Natural killer cell (primary cell): ENCODE results near the gene PAX2. TPM values are rescaled to one million over a fixed set of nuclear protein-coding genes. Genes with fewer than 3 reads are reported as not detected.

Experiments
- ATAC-seq, 3 donors: fragments of 150-1000 bp in 2 of 3; fragments of 200-7000 bp in 1 of 3; cut with Tn5 transposase; 1 replicate in 1 of 3; 2 replicates in 2 of 3; pipeline ENCODE4 v1.10.0; 2021; ENCODE audit warnings: mild to moderate bottlenecking in 2 of 3, moderate library complexity in 2 of 3
- DNase-seq, 2 donors: peaks; one replicate each; pipeline versions ENCODE4 v3.0.0 to v3.0.0-alpha.2; 2013 to 2021; ENCODE audit warnings: mixed read lengths in 1 of 2
- H3K27ac ChIP-seq: one replicate; pipeline ENCODE4 v1.5.1; 2013; ENCODE audit warnings: mild to moderate bottlenecking, low read length
- H3K27me3 ChIP-seq: one replicate; pipeline ENCODE4 v1.6.1; 2013; ENCODE audit warnings: low read length; ENCODE audit not compliant: control insufficient read depth, insufficient read depth
- H3K36me3 ChIP-seq: one replicate; pipeline ENCODE4 v1.6.1; 2013; ENCODE audit warnings: low read length; ENCODE audit not compliant: control insufficient read depth, insufficient read depth
- H3K4me1 ChIP-seq: one replicate; pipeline ENCODE4 v1.6.1; 2013; ENCODE audit warnings: low read length; ENCODE audit not compliant: control insufficient read depth, insufficient read depth
- H3K4me3 ChIP-seq: one replicate; pipeline ENCODE4 v1.5.1; 2013; ENCODE audit warnings: low read length
- H3K9me3 ChIP-seq: one replicate; pipeline ENCODE4 v1.6.1; 2013; ENCODE audit warnings: low read length; ENCODE audit not compliant: control insufficient read depth, insufficient read depth
- H3K27ac Mint-ChIP-seq, 2 donors: one replicate each; pipeline ENCODE4 v1.8.0; 2022; ENCODE audit warnings: mild to moderate bottlenecking in 2 of 2, mixed read lengths in 2 of 2, moderate library complexity in 1 of 2
- H3K27me3 Mint-ChIP-seq, 2 donors: one replicate each; pipeline ENCODE4 v1.8.0; 2022; ENCODE audit warnings: low read depth in 2 of 2, mixed read lengths in 2 of 2
- H3K36me3 Mint-ChIP-seq: one replicate; pipeline ENCODE4 v1.8.0; 2022; ENCODE audit warnings: mixed read lengths
- H3K4me1 Mint-ChIP-seq, 2 donors: one replicate each; pipeline ENCODE4 v1.8.0; 2022; ENCODE audit warnings: mixed read lengths in 2 of 2
- H3K4me3 Mint-ChIP-seq: one replicate; pipeline ENCODE4 v1.8.0; 2022; ENCODE audit warnings: mild to moderate bottlenecking, moderate library complexity, mixed read lengths
- H3K9me3 Mint-ChIP-seq, 2 donors: one replicate each; pipeline ENCODE4 v1.8.0; 2022; ENCODE audit warnings: mixed read lengths in 2 of 2
- CTCF ChIP-seq: fragments of 200-600 bp; IDR thresholded peaks from one replicate; pipeline ENCODE4 v1.8.0; 2022; ENCODE audit warnings: antibody characterized with exemption
- WGBS: methylation state at CpG from one replicate; pipeline ENCODE4 v1.1.7; 2013; ENCODE audit warnings: missing lambda C conversion rate; ENCODE audit not compliant: insufficient coverage; 5-methylcytosine and 5-hydroxymethylcytosine counted together
- intact Hi-C: fragments of 100-400 bp; cut with micrococcal nuclease; formaldehyde crosslinking; loops from one replicate; pipeline ENCODE4 v1.14.2; 2022
- total RNA-seq, 4 donors: library from RNA; stranded (reverse); fragments of 120-200 nt in 1 of 4; gene quantifications; one replicate each; pipeline versions ENCODE4 v1.2.3 to v1.2.4, GENCODE V29; 2013 to 2022

The PAX2 gene
- total RNA-seq, 3 donors from 2014 or later (not counting 1 experiment from before 2014, with no cell fraction given), result not detected

- no peak for TF ChIP-seq CTCF
- Mint-ChIP-seq H3K4me3 (no peak overlapping the region), H3K9me3 (no peaks in the 10 kb centered on the region), H3K36me3 (no peaks in the 10 kb centered on the region), H3K4me1 (no peaks in the 10 kb centered on the region), H3K27ac (no peak overlapping the region), H3K27me3 (peaks cover 22 to 25% of the 10 kb centered on the region in 2 donors)
- DNase-seq (no peak), ATAC-seq (no peak)
- no peaks in the 10 kb centered on the region for H3K4me1 ChIP-seq
- WGBS, result 64% methylated on average over 3 of the region's 3 CpGs
- peaks cover 5% of the 10 kb centered on the region for H3K27me3 ChIP-seq
- H3K36me3 ChIP-seq, result no peaks in the 10 kb centered on the region
- intact Hi-C loops, result no loop called here
- H3K27ac ChIP-seq, result no peak overlapping the region
- no peak overlapping the region for H3K4me3 ChIP-seq
- H3K9me3 ChIP-seq, result no peaks in the 10 kb centered on the region
Observed at GRCh38 chr10:100837300-100837699, 91.9 kb downstream of the PAX2 start.

DNA sequence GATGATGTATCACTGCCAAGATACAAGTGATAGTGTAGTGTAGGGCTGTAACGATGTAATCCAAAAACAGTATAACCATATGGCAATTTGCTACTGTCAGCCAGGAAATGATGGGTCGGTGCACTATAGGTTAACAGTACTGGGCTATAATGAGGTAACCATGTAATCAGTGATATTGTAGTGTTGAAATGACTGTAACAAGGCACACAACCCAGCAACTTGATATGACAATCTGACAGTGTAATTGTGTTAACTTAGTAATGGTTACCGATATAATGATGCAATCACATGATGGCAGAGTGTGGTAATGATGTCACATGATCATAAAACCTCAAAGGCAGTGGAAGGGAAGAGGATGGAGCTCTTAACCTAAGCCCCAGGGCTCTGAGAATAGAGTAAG is 93.6 kb downstream of the PAX2 start:
- H3K4me1 ChIP-seq, result no peaks in the 10 kb centered on the region
- Mint-ChIP-seq H3K27ac (no peak overlapping the region), H3K9me3 (no peaks in the 10 kb centered on the region), H3K4me1 (no peaks in the 10 kb centered on the region), H3K36me3 (no peaks in the 10 kb centered on the region), H3K4me3 (no peak overlapping the region), H3K27me3 (peaks cover 12 to 13% of the 10 kb centered on the region in 2 donors)
- DNase-seq, result no peak
- TF ChIP-seq CTCF, result no peak
- no peak overlapping the region for H3K27ac ChIP-seq
- WGBS, result 86% methylated on average over 3 of the region's 3 CpGs
- no peaks in the 10 kb centered on the region for H3K36me3 ChIP-seq
- H3K27me3 ChIP-seq, result no peaks in the 10 kb centered on the region
- ATAC-seq, result no peak
- H3K9me3 ChIP-seq, result no peaks in the 10 kb centered on the region
- intact Hi-C loops, result no loop called here
- H3K4me3 ChIP-seq, result no peak overlapping the region

GRCh38 chr10:100841528-100841927 is 96.1 kb downstream of the PAX2 start:
- DNase-seq (no peak), ATAC-seq (no peak)
- Histone ChIP-seq H3K27ac (no peak overlapping the region), H3K9me3 (no peaks in the 10 kb centered on the region), H3K4me3 (no peak overlapping the region), H3K4me1 (no peaks in the 10 kb centered on the region), H3K36me3 (no peaks in the 10 kb centered on the region), H3K27me3 (no peaks in the 10 kb centered on the region)
- H3K27ac Mint-ChIP-seq, result no peak overlapping the region
- intact Hi-C loops, result no loop called here
- no peaks in the 10 kb centered on the region for H3K9me3 Mint-ChIP-seq
- no peak for TF ChIP-seq CTCF
- no CpG with 5 or more reads among the region's 3 CpGs for WGBS
- H3K4me1 Mint-ChIP-seq, result no peaks in the 10 kb centered on the region
- no peaks in the 10 kb centered on the region for H3K36me3 Mint-ChIP-seq
- H3K27me3 Mint-ChIP-seq, result peaks cover 6 to 22% of the 10 kb centered on the region in 2 donors
- no peak overlapping the region for H3K4me3 Mint-ChIP-seq

DNA sequence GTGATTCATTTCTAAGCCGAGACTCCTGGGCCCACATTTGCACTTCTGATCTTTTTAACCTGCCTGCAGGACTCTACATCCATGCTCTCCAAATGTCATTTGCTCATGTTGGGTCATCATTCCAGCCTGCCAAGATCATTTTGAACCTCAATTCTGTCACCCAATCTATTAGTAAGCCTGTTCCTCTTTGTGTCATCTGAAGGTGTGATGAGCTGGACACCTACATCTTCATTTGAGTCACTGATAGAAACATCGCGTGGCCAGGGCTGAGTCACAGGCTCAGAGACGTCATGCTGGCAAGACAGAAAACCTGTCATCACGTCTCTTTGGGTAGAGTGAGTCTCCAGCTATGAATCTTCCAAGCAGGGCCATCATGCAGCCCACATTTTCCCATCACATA is 102.1 kb downstream of the PAX2 start:
- intact Hi-C loops, result no loop called here
- WGBS, result 61% methylated on average over 5 of the region's 5 CpGs
- H3K27ac Mint-ChIP-seq, result no peak overlapping the region
- DNase-seq (no peak), ATAC-seq (no peak)
- H3K4me1 ChIP-seq, result no peaks in the 10 kb centered on the region
- no peaks in the 10 kb centered on the region for H3K4me1 Mint-ChIP-seq
- H3K36me3 Mint-ChIP-seq, result no peaks in the 10 kb centered on the region
- no peaks in the 10 kb centered on the region for H3K36me3 ChIP-seq
- no peaks in the 10 kb centered on the region for H3K9me3 ChIP-seq
- no peaks in the 10 kb centered on the region for H3K27me3 ChIP-seq
- peaks cover 37 to 60% of the 10 kb centered on the region in 2 donors for H3K27me3 Mint-ChIP-seq
- TF ChIP-seq CTCF, result no peak
- no peak overlapping the region for H3K27ac ChIP-seq
- H3K4me3 ChIP-seq, result no peak overlapping the region
- no peak overlapping the region for H3K4me3 Mint-ChIP-seq
- H3K9me3 Mint-ChIP-seq, result no peaks in the 10 kb centered on the region
